Measurements from ENCODE around the gene DAZAP2.

- TF ChIP-seq EZH2 (IDR thresholded peaks at IDR 0.05; ENCODE audit: insufficient read depth, poor library complexity, severe bottlenecking) (no peak), EZH2phosphoT487 (IDR thresholded peaks at IDR 0.05; ENCODE audit: insufficient read depth, low read depth) (no peak)
Measured at GRCh38 chr12:51219322-51219721, 19.3 kb upstream of the DAZAP2 start.

Measured in GM23248 (cell line).